Activated CD4-positive, alpha-beta T cell treated with anti-CD3 and anti-CD28 coated beads, Interleukin-2, Interleukin-4, amounts not matched to agents 100 ng/mL and 50 ng/mL, durations not matched to agents 16 hours and 8 hours (primary cell): ENCODE measurements around the gene SETBP1.

Experiments
- DNase-seq: peaks from one replicate; pipeline ENCODE4 v3.0.0-alpha.2; 2020; ENCODE audit warnings: low spot score

The SETBP1 gene

DNA sequence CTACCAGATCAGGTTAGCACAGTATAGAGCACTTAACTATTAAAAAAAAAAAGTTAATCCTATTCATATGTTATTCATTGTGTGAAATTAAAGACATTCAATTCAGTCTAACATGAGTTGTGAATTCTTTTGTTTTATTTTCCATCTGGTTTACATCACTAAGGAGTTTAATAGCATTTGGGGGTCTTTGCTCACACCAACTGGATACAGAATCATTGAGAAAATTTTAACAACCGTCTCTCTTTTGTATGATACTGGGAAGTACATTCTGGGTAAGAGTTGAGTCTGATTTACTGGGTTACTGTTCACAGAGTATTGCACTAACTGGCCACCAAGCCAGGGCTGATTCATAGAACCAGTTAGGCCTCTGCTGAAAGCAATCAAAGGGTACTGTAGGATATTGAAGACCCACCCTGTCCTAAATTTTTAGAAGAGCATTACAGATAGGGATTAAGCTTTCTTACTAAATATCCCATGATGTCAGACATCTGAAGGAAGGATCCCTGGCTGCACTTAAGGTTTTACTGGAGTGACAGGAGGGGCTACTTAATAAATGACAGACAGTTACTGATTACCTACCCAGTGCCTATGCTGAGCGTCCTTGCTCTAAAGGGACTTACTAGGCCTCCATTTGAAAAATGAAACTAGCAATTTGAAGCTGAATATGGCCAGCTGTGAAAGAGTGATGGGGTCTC is 387.9 kb downstream of the SETBP1 start:
- no peak for DNase-seq

DNA sequence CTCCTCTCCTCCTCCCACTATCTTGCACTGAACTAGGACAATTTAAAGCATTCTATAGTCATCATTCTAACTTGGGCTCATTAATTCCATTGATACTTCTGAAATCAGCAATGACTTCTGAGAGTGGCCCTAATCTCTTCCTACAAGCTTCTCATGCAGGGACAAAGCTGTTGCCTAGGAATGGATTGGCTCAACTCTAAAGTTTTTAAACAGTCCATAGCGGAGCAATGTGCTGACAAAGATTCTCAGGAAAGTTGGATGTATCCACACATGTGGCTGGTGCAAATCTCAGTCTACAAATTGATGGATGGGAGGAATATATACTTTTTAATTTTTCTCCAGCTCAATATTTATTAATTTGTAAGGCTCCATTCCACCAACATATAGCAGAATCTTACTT is 388.9 kb downstream of the SETBP1 start:
- DNase-seq, result no peak

DNA sequence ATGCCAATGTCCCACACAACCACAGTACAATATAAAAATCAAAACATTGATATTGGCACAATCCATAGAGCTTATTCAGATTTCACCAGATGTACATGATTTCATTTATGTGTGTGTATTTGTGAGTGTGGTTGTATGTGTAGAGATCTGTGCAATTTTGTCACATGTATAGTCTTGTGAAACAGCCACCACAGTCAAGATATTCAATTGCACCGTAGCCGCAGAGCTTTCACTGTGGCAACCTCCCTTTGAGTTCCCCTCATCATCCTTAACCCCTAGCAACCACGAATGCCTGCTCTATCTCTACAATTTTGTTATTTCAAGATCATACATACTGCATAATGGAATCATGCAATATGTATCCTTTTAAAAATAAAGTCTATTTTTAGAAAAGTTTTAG is 391.3 kb downstream of the SETBP1 start:
- no peak for DNase-seq

DNA sequence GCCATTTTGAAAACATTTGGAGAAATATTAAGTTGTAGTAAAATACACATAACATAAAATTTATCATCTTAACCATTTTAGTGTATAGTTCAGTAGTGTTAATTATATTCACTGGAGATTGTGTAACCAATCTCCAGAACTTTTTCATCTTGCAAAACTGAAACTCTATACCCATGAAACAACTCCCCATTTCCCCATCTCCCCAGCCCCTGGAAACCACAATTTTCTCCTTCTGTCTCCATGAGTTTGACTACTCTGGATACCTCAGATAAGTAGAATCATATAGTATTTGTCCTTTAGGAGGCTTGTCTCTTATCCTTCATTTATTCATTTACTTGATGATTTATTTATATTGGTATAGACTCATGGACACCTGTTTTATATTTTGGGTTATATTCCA is 392.9 kb downstream of the SETBP1 start:
- DNase-seq, result no peak

DNA sequence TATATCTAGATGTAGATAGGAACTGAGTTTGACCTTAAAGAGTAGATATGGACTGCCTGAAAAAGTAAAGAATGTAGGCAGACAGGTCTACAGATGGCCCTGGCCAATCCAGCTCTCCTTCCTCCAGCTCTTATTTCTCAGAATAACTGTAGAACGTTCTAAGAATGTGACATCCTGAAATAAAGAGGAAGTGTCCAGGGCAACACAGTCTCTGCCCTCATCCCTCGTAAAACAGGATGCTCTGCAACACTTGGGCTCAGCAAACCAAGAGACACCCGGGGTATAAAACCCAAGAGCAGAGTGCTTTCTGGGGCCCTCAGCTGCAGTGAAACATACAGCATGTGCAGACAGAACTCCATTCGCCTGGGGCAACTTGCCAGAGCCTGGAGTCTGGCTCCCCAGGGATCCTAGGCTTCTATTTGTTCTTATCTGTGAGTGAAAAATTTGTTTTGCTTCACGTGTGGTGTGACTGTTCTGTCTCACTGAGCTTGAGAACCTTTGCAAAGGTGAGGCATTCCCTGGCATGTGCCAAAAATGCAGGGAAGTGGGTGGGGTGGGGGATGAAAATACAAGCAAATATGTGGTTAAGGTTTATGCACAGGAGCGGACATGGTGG is 401.0 kb downstream of the SETBP1 start:
- DNase-seq, result no peak

DNA sequence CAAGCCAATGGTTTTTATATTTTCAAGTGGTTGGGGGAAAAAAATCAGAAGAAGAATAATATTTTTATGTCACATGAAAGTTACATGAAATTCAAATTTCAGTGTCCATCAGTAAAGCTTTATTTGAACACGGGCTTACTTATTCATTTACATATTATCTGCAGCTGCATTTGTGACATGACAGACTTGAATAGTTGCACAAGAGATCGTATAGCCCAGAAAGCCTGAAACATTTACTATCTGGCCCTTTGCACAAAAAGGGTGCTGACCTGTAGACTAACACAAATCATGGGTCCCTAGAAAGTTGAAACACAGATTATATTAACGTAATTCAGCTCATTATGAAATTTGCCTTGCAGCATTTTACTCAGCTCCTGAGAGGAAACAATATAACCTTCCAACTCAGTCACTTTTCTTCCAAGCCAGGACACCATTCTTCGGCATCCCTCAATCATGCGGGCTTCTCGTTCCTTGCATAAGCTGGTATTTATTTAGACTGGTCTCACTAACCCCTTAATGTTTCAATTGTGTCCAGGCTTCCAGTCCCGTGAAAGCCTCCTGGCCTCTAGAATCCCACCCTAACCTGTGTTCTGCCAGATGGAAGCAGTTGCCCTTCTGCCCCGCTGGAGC is 402.7 kb downstream of the SETBP1 start:
- no peak for DNase-seq

DNA sequence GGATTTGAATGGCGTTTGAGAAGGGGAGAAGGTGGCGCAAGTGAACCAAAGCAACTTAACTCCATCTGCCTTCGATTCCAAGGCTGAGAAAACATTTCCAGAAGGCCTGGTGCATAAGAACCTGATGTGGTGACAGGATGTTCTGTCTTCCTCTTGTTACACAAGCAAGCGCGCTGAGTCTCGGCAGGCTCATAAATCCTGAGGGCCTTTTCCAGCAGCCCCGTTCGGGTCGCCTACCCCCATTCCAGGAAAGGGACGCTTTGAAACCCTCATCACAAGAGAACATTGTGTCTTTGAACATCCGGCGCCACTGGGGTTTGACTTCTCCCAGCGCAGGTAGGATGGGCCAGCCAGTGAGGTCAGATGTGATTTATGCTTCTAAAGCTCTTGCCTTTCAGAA is 403.5 kb downstream of the SETBP1 start:
- no peak for DNase-seq

DNA sequence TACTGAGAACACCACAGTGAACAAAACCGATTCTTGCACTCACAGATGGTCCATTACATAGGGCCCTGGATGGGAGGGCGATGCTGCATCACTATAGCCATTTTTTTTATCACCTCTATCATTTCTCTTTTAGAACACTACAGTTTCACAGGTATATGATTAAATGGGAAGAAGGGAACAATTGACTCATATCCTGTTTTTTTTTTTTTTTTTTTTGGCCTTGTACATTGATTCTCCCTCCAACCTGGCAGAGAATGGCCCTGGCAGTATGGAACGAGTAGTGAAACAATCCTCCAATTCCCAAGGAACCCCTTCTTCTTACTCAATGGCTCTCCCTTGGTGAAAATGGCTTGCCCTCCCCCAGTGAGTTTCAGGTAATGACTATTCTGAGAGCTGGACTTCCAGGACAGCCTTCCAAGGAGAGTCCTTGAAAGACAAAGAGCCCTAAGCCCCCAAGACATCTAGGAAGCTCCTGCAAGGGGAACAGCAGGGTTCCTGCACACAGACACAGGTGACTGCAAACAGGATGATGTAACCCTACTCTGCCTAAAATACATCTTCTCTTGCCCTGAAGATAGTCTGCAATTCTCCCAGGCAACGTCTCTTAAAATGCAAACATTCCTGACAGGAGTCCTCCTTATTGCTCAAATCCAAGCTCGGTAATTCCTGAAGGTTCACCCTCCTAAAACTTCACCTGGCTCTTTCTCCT is 405.4 kb downstream of the SETBP1 start:
- DNase-seq, result no peak

DNA sequence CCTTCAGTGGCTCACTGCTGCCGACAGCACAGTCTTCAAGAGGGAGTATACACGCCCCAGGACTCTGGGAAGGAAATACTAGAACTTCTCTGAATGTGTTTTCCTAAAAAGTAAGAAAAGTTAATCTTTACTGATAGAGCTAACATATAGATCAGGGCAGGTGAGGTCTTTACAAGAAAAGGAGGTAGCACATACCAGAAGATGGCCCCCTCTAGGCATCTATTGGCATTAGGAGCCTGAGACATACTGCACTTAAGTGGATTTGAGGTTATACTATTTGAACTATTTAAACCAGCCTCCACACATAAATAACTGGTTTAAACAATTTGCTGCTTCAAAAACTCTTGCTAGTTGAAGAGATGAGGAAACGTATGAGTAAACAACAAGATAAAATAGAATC is 406.1 kb downstream of the SETBP1 start:
- DNase-seq, result no peak

DNA sequence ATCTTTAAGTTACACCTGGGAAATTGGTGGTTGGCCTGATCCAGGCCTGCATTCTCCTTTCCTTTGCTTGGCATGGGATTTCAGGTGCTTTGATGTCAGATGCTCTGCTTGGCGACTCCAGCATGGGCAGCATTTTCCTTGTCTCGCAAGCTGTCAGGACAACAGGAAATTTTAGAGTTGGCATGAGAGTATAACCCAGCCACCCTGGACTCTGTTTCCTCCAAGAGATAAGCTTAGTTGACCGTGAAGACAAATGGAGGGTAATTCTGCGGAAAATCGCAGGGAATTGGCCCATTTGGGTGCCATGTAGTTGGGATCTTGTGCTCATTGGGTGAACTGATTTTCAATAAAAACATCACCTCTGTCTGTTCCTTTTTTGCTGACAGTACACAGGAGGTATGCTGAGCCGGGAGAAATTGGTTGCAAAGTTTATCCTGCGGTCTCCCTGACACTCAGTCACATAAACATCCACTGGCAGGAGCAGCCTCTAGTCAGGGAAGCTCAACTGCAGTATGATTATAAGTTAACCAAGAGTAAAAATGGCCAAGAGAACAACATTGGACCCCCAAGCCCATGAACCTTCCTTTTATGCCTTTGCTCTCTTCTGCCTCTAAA is 409.9 kb downstream of the SETBP1 start:
- DNase-seq, result no peak

DNA sequence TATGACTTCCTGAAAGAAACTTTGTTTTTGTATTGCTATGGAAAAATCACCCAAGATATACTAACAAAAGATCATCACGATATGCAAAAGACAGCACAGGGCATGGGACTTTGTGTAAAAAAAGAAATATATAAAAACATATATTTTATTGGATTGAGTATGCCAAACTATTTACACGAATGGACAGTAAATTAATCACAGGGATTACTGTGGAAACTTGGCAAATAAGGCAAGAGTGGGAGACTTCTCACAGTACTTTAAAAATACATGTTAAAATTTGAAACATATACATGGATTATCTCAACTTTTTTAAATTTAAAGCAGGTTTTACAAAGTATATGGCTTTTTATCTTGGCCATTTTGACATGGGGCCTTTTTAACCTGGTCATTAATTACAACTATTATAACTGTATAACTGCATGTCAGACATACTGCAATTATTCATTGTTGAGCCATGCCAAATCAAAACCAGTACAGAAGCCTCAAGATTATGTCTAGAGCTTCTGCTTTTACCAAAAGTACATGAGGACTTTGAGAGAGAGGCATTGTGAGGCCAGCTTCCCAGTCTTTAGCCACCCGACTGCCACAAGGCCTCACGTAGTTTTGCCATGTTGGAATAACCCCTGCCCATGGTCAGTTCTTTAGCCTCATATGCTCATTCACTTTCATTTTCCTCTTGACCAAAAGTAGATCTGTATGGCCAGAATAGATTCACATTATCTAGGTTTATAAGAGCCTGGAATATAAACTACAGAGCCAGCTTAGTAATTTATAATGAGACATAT is 419.8 kb downstream of the SETBP1 start:
- no peak for DNase-seq

DNA sequence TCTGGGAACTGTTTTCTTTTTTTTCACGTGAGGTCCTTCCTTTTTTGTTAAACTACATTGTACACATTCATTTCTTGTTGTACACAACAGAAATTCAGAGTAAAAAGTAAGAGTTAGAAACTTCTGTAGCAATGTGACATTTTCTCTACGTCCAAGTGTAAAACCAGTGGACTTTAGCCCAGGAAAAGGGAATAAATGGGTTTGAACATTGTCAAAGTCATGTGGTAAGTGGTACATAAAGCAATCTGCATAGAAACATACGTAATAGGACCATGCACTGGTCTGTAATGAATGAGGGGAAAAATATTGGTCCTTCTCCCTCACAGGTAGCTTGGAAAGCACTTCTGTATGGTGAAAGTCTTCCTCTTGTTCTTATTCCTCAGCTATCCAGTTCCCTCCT is 421.4 kb downstream of the SETBP1 start:
- DNase-seq, result no peak

DNA sequence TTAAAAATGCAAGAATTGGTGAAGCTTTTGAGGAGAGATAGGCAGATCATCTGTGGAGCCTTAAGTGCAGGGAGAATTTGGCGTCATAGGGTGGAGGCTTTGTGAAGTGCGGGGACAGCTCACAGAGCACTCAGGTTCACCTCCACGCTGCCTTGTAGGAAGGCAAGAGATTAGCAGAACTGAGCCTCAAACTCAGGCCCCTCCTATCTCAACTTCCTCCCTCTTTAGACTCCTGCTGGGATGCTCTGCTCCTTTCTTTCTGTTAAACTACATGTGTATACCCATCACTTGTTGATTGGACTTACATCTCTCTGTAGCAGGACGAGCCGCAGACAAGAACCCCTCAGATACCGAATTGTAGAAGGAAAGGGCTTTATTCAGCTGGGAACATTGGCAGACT is 422.2 kb downstream of the SETBP1 start:
- DNase-seq, result no peak

DNA sequence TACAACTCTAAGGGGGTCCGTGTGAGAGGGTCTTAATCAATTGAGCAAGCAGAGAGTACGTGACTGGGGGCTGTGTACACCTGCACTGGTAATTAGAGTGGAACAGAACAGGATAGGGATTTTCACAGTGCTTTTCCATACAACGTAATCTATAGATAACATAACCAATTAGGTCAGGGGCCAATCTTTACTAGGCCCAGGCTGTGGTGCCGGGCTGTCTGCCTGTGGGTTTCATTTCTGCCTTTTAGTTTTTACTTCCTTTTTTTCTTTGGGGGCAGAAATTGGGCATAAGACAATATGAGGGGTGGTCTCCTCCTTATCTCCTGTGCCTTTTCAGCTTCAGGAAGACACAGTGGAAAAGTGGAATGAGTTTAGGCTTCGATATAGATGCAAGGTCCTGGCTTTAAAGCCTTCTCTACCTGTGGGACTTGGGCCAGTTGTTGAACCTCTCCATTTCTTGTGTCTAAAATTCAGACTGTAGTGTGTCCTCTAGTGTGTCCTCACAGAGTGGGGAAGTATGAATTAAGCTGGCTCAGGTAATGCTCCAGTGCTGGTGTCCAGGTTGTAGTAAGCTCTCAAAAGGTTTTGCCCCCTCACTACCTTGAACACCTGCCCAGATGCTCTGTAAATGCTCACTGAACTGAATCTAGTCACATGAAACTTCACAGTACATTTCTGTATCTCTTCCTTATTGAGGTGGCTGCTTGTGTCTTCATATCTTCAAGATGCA is 422.8 kb downstream of the SETBP1 start:
- DNase-seq, result no peak

DNA sequence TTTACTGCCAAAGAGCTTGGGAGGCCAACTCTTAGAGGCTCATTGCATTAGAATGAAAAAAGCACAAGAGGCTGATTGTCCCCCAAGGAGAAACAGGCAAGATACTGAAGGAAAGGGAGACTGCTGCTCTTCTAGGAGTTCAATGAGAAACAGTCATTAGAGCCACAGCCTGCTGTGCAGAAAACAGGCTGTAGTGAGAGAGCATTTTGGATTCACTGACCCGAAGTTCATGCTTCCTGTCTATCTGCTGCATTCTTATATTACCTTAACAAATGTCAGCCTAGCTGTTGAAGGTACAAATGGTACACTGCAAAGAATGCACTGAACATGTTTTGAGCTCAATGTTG is 423.3 kb downstream of the SETBP1 start:
- DNase-seq, result no peak

DNA sequence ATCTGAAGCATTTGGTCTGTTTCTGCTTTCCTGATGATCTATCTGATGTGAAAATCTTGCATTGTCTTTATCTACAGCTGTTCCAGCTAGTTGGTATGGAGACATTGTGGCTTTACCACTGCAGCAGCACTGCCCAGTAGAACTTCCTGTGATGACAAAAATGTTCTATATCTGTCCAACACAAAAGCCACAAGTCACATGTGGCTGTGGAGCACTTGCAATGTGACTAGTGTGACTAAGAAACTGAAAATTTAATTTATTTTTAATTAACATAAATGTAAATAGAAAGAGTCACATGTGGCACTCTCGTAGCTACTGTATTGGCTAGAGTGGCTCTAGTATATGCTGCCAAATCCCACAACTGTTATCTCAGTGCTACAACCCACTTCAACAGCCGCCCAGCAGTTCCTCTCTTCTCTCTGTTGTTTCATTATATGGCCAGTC is 425.7 kb downstream of the SETBP1 start:
- DNase-seq, result peak; percentile 36

DNA sequence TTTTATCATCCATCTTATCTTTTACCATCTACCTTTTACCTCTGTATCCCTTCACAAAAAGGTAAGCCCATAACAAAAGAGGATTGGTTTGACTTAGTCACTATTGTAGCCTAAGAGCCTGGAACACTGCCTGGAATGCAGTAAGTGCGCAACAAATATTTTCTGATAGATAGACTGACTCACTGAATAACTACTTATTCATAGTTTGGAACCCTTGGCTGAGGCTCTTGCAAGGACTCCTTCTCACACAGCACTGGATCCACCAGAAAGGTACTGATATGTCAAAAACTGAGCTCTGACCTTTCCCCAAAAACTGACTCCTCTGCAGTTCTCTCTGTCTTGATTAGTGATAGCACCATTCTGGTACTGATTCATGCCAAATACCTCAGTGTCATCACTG is 426.7 kb downstream of the SETBP1 start:
- no peak for DNase-seq

DNA sequence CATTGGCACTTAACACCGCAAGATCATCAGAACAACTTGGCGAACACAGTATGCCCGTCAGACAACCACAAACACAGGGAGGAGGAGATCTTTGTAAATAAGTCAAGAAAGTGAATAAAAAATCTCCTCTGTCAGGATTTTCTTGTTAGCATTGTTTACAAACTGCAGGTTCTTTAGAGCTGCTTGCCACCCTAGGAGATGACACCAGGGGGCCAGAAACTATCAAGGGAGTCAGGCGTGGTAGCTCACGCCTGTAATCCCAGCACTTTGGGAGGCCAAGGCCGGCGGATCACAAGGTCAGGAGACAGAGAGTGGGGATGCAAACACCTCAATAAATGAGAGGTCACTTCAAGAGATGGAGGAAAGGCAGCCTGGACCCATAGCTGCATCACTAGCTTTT is 428.1 kb downstream of the SETBP1 start:
- DNase-seq, result no peak

DNA sequence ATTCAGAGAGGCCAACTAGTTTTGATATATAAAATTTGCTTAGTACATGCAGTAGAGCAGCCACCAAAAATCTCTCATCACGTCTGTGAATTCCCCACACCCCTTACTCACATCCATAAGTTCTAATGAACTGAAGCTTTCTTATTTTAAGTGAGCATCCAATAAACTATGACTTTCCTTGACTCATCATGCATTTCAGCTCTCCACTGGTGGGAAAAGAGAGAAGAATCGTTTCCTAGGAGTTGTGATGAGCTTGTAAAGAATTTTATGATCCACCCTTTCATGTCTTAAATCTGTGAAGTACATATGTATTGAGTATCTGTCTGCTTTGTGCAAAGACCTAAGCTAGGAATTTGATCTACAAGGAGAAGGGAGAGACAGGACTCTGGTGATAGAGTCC is 428.6 kb downstream of the SETBP1 start:
- no peak for DNase-seq

DNA sequence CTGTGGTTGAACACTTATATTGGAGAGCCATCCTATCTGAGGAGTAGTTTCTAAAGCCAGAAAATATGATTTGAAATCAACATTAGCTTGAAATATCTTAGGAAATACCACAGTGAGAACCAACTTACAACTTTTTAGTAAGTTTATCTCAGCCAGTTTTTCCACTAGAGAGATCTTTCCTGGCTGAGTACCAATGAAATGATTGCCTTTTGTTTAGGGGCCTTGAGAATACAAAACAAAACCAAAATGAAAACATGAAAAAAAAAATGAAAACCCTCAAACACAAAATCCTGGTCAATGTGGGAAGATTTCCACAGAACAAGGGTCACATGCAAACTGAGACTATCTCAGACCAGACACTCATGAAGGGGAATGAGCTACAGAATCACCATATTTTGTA is 429.0 kb downstream of the SETBP1 start:
- no peak for DNase-seq
